GM12874 (cell line): Measurements from ENCODE around the gene LTB4R.

Source experiments
- TF ChIP-seq, protein P1 (sequence below): IDR thresholded peaks from 2 replicates; pipeline ENCODE4 v1.5.1; 2011; ENCODE audit warnings: low read depth, mild to moderate bottlenecking, control low read depth, low read length, moderate library complexity; ENCODE audit not compliant: insufficient read depth

LTB4R gene

DNA sequence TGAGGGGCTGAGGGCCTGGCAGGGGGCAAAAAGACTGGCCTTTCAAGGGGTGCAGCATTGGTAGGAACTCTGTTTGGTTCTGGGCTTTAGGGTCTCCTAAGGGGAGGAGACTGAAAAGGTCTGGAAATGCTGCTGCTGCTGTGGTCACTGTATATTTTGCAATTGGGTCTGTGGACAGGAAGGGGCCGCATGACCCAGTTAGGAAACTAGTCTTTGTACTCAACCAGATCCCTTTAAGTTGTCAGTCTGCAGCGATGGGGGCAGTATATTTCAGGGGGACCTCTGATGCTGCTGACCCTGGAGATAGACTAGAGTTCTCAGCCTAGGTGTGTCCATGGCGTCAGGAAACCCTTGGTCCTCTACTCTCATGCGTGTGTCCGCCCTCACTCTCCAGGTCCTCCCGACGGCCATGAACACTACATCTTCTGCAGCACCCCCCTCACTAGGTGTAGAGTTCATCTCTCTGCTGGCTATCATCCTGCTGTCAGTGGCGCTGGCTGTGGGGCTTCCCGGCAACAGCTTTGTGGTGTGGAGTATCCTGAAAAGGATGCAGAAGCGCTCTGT is 4.0 kb downstream of the LTB4R start:
- TF ChIP-seq, protein P1, sequence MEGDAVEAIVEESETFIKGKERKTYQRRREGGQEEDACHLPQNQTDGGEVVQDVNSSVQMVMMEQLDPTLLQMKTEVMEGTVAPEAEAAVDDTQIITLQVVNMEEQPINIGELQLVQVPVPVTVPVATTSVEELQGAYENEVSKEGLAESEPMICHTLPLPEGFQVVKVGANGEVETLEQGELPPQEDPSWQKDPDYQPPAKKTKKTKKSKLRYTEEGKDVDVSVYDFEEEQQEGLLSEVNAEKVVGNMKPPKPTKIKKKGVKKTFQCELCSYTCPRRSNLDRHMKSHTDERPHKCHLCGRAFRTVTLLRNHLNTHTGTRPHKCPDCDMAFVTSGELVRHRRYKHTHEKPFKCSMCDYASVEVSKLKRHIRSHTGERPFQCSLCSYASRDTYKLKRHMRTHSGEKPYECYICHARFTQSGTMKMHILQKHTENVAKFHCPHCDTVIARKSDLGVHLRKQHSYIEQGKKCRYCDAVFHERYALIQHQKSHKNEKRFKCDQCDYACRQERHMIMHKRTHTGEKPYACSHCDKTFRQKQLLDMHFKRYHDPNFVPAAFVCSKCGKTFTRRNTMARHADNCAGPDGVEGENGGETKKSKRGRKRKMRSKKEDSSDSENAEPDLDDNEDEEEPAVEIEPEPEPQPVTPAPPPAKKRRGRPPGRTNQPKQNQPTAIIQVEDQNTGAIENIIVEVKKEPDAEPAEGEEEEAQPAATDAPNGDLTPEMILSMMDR, result no peak

- TF ChIP-seq, protein P1, result no peak
Measured at GRCh38 chr14:24315807-24316596, 4.7 kb downstream of the LTB4R start.

- TF ChIP-seq, protein P1, result no peak
Measured at GRCh38 chr14:24316597-24316950, 5.3 kb downstream of the LTB4R start.

DNA sequence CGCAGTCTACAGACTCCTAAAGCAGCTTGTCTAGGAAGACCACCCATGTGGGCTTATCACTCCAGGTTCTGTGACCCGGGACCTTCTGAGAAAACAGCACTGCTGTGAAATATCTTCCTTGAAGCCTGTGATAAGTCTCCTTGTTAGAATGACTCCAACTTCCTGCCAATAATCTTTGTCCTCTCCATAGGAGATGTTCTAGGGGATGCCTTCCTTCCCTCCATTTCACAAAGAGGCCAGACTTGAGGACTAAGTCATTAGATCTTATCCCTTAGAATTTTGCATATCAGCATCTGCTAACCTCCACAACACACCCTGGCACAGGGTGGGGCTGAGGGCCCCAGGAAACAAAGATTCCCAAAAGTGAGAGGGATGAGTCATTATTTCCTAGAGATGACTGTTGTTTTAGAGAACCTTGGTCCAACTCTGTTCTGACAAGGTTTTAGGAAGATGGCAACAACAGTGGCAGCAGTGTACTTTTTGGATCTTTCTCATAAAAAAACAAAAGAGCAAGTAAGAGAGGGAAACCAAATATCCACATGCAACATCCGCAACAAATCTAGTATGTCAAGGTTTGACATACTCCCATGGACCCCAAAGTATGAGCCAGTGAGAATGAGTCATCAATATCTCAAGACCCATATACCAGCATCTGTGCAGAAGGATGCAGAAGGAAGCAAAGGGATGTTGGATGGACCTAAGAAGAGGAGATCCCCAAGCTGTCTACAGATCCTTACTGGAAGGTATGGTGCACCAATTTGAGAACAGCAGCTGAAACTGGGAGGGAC is 6.0 kb downstream of the LTB4R start:
- TF ChIP-seq, protein P1, result no peak

GRCh38 chr14:24321212-24321975 is 10.1 kb downstream of the LTB4R start:
- TF ChIP-seq, protein P1, result no peak

DNA sequence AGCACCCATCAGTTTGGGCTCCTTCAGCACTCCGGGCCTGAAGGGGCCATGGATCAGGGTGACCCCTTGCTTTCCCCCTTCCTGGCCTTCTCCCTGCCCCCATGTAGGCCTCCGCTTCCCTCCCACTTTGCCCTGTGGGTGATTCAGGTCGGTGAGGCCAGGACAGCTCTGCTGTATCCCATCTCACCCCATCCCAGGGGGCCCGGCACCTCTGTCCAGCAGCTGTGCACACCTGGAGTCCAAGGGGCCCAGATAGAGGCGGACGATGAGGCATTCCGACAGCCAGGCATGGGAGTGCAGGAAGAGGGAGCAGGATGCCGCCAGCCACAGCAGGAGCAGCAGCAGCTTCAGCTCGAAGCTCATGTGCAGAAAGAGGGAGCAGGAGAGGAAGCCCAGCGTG is 11.4 kb downstream of the LTB4R start:
- TF ChIP-seq, protein P1, result no peak

- TF ChIP-seq, protein P1, result no peak
Measured at GRCh38 chr14:24323341-24323740, 12.0 kb downstream of the LTB4R start.
